ENCODE results near the gene RBM15. TPM values are rescaled to one million over a fixed set of nuclear protein-coding genes. Genes with fewer than 3 reads are reported as not detected.

RBM15 gene
- total RNA-seq, 1 donor from 2014 or later = 55.5 TPM

GRCh38 chr1:110346690-110347089 lies 7.5 kb downstream of the RBM15 start:
- Mint-ChIP-seq H3K9me3 (no peaks in the 10 kb centered on the region), H3K4me1 (ENCODE audit: low read depth) (peaks cover 83% of the 10 kb centered on the region), H3K4me3 (ENCODE audit: low read depth) (no peak overlapping the region), H3K36me3 (ENCODE audit: low read depth) (peaks cover 78% of the 10 kb centered on the region), H3K27ac (no peak overlapping the region), H3K27me3 (ENCODE audit: low read depth) (no peaks in the 10 kb centered on the region)
- intact Hi-C loops (cut with micrococcal nuclease) = no loop called here
- DNase-seq (ENCODE audit: low spot score) = no peak

DNA sequence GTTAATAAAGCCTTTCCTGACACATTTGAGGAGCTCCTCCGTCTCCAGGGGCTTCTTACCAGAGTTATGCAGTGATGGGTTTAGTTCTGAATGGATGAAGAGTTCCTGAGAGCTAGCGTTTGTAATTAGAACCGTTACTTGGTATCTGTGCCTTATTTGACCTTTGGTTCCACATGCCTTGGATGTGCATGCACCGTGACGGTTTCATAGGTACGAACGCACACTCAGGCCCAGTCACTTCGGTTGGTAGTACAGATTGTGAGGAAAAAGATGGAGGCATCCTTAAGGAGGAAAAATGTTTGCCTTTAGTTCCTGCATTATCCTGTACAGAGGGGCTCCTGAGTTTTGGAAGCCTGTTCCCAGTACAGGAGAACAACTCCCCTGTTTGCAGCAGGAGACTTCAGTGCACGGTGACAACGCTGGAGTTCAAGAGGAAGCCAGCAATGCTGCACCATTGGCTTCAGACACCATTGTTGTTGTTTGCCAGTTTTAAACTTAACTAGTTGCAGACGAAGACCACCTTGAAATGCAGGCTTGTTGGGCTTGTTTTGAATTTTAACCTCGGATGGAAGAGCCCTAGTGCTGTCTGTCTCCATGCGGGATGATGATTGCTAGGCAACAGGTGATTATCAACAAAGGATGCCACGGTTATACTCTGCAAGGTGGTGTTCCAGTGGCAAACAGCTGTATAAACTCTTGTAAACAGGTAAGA lies 8.2 kb downstream of the RBM15 start:
- no peak for DNase-seq (ENCODE audit: low spot score)
- Mint-ChIP-seq H3K36me3 (ENCODE audit: low read depth) (peaks cover 72% of the 10 kb centered on the region), H3K4me1 (ENCODE audit: low read depth) (peaks cover 78% of the 10 kb centered on the region), H3K4me3 (ENCODE audit: low read depth) (no peak overlapping the region), H3K27me3 (ENCODE audit: low read depth) (no peaks in the 10 kb centered on the region), H3K9me3 (no peaks in the 10 kb centered on the region), H3K27ac (no peak overlapping the region)
- intact Hi-C loops (cut with micrococcal nuclease) = no loop called here

GRCh38 chr1:110348050-110348449 lies 8.9 kb downstream of the RBM15 start:
- no peak for DNase-seq (ENCODE audit: low spot score)
- peaks cover 72% of the 10 kb centered on the region for H3K4me1 Mint-ChIP-seq (ENCODE audit: low read depth)
- peak overlapping the region; percentile 72 for H3K27ac Mint-ChIP-seq
- intact Hi-C loops (cut with micrococcal nuclease) = no loop called here
- H3K4me3 Mint-ChIP-seq (ENCODE audit: low read depth) = peak overlapping the region; percentile 35
- peaks cover 65% of the 10 kb centered on the region for H3K36me3 Mint-ChIP-seq (ENCODE audit: low read depth)
- no peaks in the 10 kb centered on the region for H3K9me3 Mint-ChIP-seq
- H3K27me3 Mint-ChIP-seq (ENCODE audit: low read depth) = no peaks in the 10 kb centered on the region

DNA sequence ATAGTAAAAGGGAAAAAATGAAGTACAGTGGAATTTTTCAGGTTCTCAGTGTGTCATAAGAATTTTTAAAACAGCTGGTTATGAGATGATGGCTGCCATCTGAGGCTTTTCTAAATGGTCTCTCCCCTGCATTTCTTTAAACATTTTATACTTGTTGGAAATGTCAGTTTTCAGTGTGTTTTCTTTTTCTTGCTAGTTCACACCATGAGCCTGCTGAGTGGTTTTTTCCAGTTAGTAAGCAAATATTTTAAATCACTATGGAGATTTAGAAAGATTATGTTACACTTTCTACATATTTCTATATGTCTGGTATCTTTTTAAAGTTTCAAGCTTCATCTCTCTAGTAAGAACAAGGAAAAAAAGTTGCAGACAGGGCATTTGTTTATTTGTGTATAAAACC lies 9.6 kb downstream of the RBM15 start:
- no peak for DNase-seq (ENCODE audit: low spot score)
- Mint-ChIP-seq H3K4me1 (ENCODE audit: low read depth) (peaks cover 70% of the 10 kb centered on the region), H3K36me3 (ENCODE audit: low read depth) (peaks cover 65% of the 10 kb centered on the region), H3K4me3 (ENCODE audit: low read depth) (peak overlapping the region; percentile 52), H3K9me3 (no peaks in the 10 kb centered on the region), H3K27me3 (ENCODE audit: low read depth) (no peaks in the 10 kb centered on the region), H3K27ac (peak overlapping the region; percentile 72)
- intact Hi-C loops (cut with micrococcal nuclease) = no loop called here

- DNase-seq (ENCODE audit: low spot score) = no peak
- Mint-ChIP-seq H3K4me3 (ENCODE audit: low read depth) (peak overlapping the region; percentile 37), H3K36me3 (ENCODE audit: low read depth) (peaks cover 57% of the 10 kb centered on the region), H3K27ac (peak overlapping the region; percentile 33), H3K4me1 (ENCODE audit: low read depth) (peaks cover 66% of the 10 kb centered on the region), H3K9me3 (no peaks in the 10 kb centered on the region), H3K27me3 (ENCODE audit: low read depth) (no peaks in the 10 kb centered on the region)
- intact Hi-C loops (cut with micrococcal nuclease) = no loop called here
Measured at GRCh38 chr1:110350360-110350759, 11.2 kb downstream of the RBM15 start.

DNA sequence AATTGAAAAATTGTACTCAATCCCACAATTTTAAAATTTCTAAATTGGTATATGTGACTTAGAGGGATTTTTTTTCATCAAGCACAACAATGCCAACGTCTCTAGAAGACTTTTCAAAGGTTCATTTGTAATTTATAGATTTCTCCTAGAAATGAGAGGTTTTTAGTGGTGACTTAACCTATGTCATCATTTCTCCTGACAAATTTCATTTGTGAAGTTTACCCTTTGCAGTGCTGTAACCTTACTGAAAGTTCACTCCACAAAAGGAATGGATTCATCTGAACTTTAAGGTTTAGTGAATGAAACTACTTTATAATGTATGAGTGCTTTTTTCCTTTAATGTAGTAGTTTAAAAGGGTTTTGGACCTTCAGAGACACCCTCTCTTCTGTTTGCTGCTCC lies 16.1 kb downstream of the RBM15 start:
- Mint-ChIP-seq H3K27me3 (ENCODE audit: low read depth) (no peaks in the 10 kb centered on the region), H3K9me3 (no peaks in the 10 kb centered on the region), H3K27ac (peak overlapping the region; percentile 63), H3K4me3 (ENCODE audit: low read depth) (no peak overlapping the region), H3K36me3 (ENCODE audit: low read depth) (peaks cover 43% of the 10 kb centered on the region), H3K4me1 (ENCODE audit: low read depth) (peaks cover 33% of the 10 kb centered on the region)
- intact Hi-C loops (cut with micrococcal nuclease) = no loop called here
- no peak for DNase-seq (ENCODE audit: low spot score)

DNA sequence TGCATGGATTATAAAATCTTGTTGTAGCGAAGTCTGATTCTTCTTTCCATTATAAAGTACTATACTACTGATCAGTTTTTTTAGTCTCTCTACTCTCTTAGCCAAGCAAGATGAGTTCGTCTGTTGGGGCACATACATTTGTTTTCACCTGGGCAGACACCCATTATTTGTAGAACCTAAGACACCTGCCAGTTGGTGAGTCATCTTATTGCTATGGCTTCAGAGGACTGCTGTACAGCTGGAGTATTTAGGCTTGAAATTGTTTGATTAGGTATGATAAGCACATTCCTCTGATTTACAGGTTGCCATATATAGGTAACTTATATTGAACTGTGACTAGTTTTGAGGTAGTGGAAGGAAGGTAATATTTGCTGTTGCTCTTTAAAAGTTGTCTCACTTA lies 17.2 kb downstream of the RBM15 start:
- no peaks in the 10 kb centered on the region for H3K27me3 Mint-ChIP-seq (ENCODE audit: low read depth)
- H3K4me3 Mint-ChIP-seq (ENCODE audit: low read depth) = no peak overlapping the region
- H3K27ac Mint-ChIP-seq = peak overlapping the region; percentile 1
- H3K36me3 Mint-ChIP-seq (ENCODE audit: low read depth) = peaks cover 47% of the 10 kb centered on the region
- no peaks in the 10 kb centered on the region for H3K9me3 Mint-ChIP-seq
- no peak for DNase-seq (ENCODE audit: low spot score)
- intact Hi-C loops (cut with micrococcal nuclease) = no loop called here
- peaks cover 23% of the 10 kb centered on the region for H3K4me1 Mint-ChIP-seq (ENCODE audit: low read depth)

DNA sequence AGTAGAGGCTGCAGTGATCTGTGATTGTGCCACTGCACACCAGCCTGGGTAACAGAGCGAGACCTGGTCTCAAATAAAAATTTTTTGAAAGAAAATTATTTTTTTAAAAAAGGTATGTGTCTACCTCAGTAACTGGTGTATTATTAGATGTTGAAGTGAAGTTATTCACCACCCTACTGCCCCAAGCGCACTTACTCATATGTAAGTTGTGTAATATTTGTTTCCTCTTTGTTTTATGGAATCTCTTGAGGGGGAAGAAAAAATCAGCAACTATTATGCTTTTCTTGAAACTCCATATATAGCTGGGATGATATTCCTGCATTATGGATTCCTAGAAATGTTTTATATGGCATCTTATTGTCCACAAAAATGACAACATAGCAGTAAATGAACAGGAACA lies 21.3 kb downstream of the RBM15 start:
- no peaks in the 10 kb centered on the region for H3K27me3 Mint-ChIP-seq (ENCODE audit: low read depth)

GRCh38 chr1:110361856-110362255 lies 22.7 kb downstream of the RBM15 start:
- H3K4me1 Mint-ChIP-seq (ENCODE audit: low read depth) = peaks cover 3% of the 10 kb centered on the region
- H3K27me3 Mint-ChIP-seq (ENCODE audit: low read depth) = no peaks in the 10 kb centered on the region
- peaks cover 59% of the 10 kb centered on the region for H3K36me3 Mint-ChIP-seq (ENCODE audit: low read depth)
- DNase-seq (ENCODE audit: low spot score) = no peak
- no peak overlapping the region for H3K27ac Mint-ChIP-seq
- no peaks in the 10 kb centered on the region for H3K9me3 Mint-ChIP-seq
- intact Hi-C loops (cut with micrococcal nuclease) = no loop called here
- no peak overlapping the region for H3K4me3 Mint-ChIP-seq (ENCODE audit: low read depth)

More for the DNA sequence above, 21.3 kb downstream of the RBM15 start:
- DNase-seq (ENCODE audit: low spot score) = no peak
- H3K9me3 Mint-ChIP-seq = no peaks in the 10 kb centered on the region
- intact Hi-C loops (cut with micrococcal nuclease) = no loop called here
- H3K27ac Mint-ChIP-seq = no peak overlapping the region
- peaks cover 59% of the 10 kb centered on the region for H3K36me3 Mint-ChIP-seq (ENCODE audit: low read depth)
- no peak overlapping the region for H3K4me3 Mint-ChIP-seq (ENCODE audit: low read depth)
- peaks cover 14% of the 10 kb centered on the region for H3K4me1 Mint-ChIP-seq (ENCODE audit: low read depth)

DNA sequence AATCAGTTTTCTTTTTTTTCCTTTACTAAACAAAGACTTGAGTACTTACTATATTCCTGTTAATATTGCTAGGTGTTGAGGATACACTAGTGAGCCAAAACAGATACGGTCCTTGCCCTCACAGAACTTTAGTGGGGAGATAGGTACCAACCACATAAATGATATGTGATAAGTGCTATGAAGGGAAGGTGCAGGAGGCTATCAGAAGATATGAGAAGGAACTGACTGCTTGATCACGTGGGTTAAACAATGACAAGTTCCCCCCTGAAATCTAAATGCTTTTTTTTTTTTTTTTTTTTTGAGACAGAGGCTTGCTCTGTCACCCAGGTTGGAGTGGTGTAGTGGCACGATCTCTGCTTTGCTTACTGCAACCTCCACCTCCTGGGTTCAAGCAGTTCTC lies 25.0 kb downstream of the RBM15 start:
- no peaks in the 10 kb centered on the region for H3K27me3 Mint-ChIP-seq (ENCODE audit: low read depth)
- no peak overlapping the region for H3K4me3 Mint-ChIP-seq (ENCODE audit: low read depth)
- intact Hi-C loops (cut with micrococcal nuclease) = no loop called here
- no peak overlapping the region for H3K27ac Mint-ChIP-seq
- no peak for DNase-seq (ENCODE audit: low spot score)
- H3K4me1 Mint-ChIP-seq (ENCODE audit: low read depth) = peaks cover 3% of the 10 kb centered on the region
- H3K36me3 Mint-ChIP-seq (ENCODE audit: low read depth) = peaks cover 51% of the 10 kb centered on the region
- H3K9me3 Mint-ChIP-seq = no peaks in the 10 kb centered on the region

DNA sequence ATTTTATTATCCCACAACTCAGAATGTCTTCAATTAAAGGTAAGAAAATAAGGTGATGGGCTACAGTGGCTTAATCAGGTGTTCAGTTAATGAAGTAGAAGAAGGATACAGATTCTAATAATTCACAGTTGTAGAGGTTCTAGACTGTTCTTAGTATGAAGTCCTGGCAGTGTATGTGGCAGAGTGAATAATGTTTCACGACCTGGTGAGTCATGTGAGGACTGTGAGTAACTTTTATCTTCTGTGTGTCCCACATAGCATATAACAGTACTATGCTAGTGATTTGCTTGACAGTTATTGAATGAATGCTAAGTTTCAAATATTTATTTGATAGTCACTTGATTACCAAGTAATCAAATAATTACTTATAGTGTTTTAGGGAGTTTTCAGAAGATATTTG lies 31.6 kb downstream of the RBM15 start:
- H3K4me3 Mint-ChIP-seq (ENCODE audit: low read depth) = no peak overlapping the region
- no peak overlapping the region for H3K27ac Mint-ChIP-seq
- no peaks in the 10 kb centered on the region for H3K9me3 Mint-ChIP-seq
- DNase-seq (ENCODE audit: low spot score) = no peak
- no peaks in the 10 kb centered on the region for H3K27me3 Mint-ChIP-seq (ENCODE audit: low read depth)
- H3K4me1 Mint-ChIP-seq (ENCODE audit: low read depth) = peaks cover 8% of the 10 kb centered on the region
- intact Hi-C loops (cut with micrococcal nuclease) = loop anchor here (2.0 kb wide), 1 partner anchor 18 kb away; no protein-coding TSS in a partner anchor
- H3K36me3 Mint-ChIP-seq (ENCODE audit: low read depth) = peaks cover 33% of the 10 kb centered on the region

GRCh38 chr1:110375490-110375889 lies 36.3 kb downstream of the RBM15 start:
- intact Hi-C loops (cut with micrococcal nuclease) = no loop called here
- Mint-ChIP-seq H3K36me3 (ENCODE audit: low read depth) (peaks cover 56% of the 10 kb centered on the region), H3K9me3 (no peaks in the 10 kb centered on the region), H3K27me3 (ENCODE audit: low read depth) (no peaks in the 10 kb centered on the region), H3K4me1 (ENCODE audit: low read depth) (peaks cover 3% of the 10 kb centered on the region), H3K4me3 (ENCODE audit: low read depth) (no peak overlapping the region), H3K27ac (no peak overlapping the region)
- DNase-seq (ENCODE audit: low spot score) = no peak

GRCh38 chr1:110380672-110381283 lies 41.6 kb downstream of the RBM15 start:
- DNase-seq (ENCODE audit: low spot score) = no peak
- no peak overlapping the region for H3K27ac Mint-ChIP-seq
- H3K36me3 Mint-ChIP-seq (ENCODE audit: low read depth) = peaks cover 55% of the 10 kb centered on the region
- intact Hi-C loops (cut with micrococcal nuclease) = no loop called here
- peaks cover 12% of the 10 kb centered on the region for H3K4me1 Mint-ChIP-seq (ENCODE audit: low read depth)
- H3K9me3 Mint-ChIP-seq = no peaks in the 10 kb centered on the region
- H3K4me3 Mint-ChIP-seq (ENCODE audit: low read depth) = no peak overlapping the region
- no peaks in the 10 kb centered on the region for H3K27me3 Mint-ChIP-seq (ENCODE audit: low read depth)

Measured in activated T-helper 2 cell treated with anti-CD3 and anti-CD28 coated beads, Interferon-gamma antibody, Interleukin-2, Interleukin-4, amounts not matched to agents 10 μg/mL and 5 μg/mL and 100 μg/mL, durations not matched to agents 14 hours and 24 hours and 36 hours (primary cell).